SK-N-SH treated with all-trans-retinoic acid at 6 μM for 48 hours (cell line): Measurements from ENCODE around the gene USP12.

Experiments used
- ATAC-seq: fragments of 200-7000 bp; cut with Tn5 transposase; 3 replicates; pipeline ENCODE4 v1.9.1; 2020; ENCODE audit warnings: mild to moderate bottlenecking, moderate library complexity
- ARNTL ChIP-seq: fragments of 450-650 bp; formaldehyde crosslinking; IDR thresholded peaks from 2 replicates; pipeline ENCODE4 v1.5.0; 2020; ENCODE audit warnings: low read depth, mild to moderate bottlenecking, moderate library complexity, borderline replicate concordance
- BACH2 ChIP-seq: fragments of 250-450 bp; sonication (Bioruptor Pico); IDR thresholded peaks from 2 replicates; pipeline ENCODE4 v1.9.0; 2021; ENCODE audit warnings: mild to moderate bottlenecking, borderline replicate concordance
- CSDC2 ChIP-seq: fragments of 250-450 bp; sonication (Bioruptor Pico); IDR thresholded peaks from 2 replicates; pipeline ENCODE4 v1.5.0; 2020; ENCODE audit warnings: mild to moderate bottlenecking, moderate library complexity
- ESRRG ChIP-seq: fragments of 250-450 bp; sonication (Bioruptor Pico); IDR thresholded peaks from 2 replicates; pipeline ENCODE4 v1.6.1; 2021; ENCODE audit warnings: mild to moderate bottlenecking
- GLIS3 ChIP-seq: fragments of 250-450 bp; sonication (Bioruptor Pico); IDR thresholded peaks from 2 replicates; pipeline ENCODE4 v1.5.0; 2020; ENCODE audit warnings: mild to moderate bottlenecking, moderate library complexity
- ISL1 ChIP-seq: fragments of 250-450 bp; sonication (Bioruptor Pico); IDR thresholded peaks from 2 replicates; pipeline ENCODE4 v2.1.2; 2022; ENCODE audit warnings: mild to moderate bottlenecking, moderate library complexity
- OSR1 ChIP-seq: fragments of 250-450 bp; sonication (Bioruptor Pico); IDR thresholded peaks from 2 replicates; pipeline ENCODE4 v1.8.0; 2022; ENCODE audit warnings: moderate library complexity, mild to moderate bottlenecking, inconsistent platforms
- PPARA ChIP-seq: fragments of 250-450 bp; sonication (Bioruptor Pico); IDR thresholded peaks from 2 replicates; pipeline ENCODE4 v1.5.0; 2020; ENCODE audit warnings: mild to moderate bottlenecking, borderline replicate concordance
- SNAI2 ChIP-seq: fragments of 250-450 bp; sonication (Bioruptor Pico); IDR thresholded peaks from 2 replicates; pipeline ENCODE4 v1.5.0; 2020; ENCODE audit warnings: mild to moderate bottlenecking, moderate library complexity
- TCF4 ChIP-seq: fragments of 250-450 bp; sonication (Bioruptor Pico); IDR thresholded peaks from 2 replicates; pipeline ENCODE4 v1.8.0; 2021; ENCODE audit warnings: mild to moderate bottlenecking, moderate library complexity, borderline replicate concordance
- ZC3H10 ChIP-seq: fragments of 250-450 bp; sonication (Bioruptor Pico); IDR thresholded peaks from 2 replicates; pipeline ENCODE4 v1.5.1; 2021; ENCODE audit warnings: mild to moderate bottlenecking, moderate library complexity
- ZFP3 ChIP-seq: fragments of 250-450 bp; sonication (Bioruptor Pico); IDR thresholded peaks from 2 replicates; pipeline ENCODE4 v1.5.0; 2020; ENCODE audit warnings: mild to moderate bottlenecking, moderate library complexity
- ZFP30 ChIP-seq: fragments of 450-650 bp; formaldehyde crosslinking; IDR thresholded peaks from 2 replicates; pipeline ENCODE4 v1.5.0; 2022; ENCODE audit warnings: mild to moderate bottlenecking, moderate library complexity
- ZNF565 ChIP-seq: fragments of 450-650 bp; formaldehyde crosslinking; conservative IDR thresholded peaks from 2 replicates; pipeline ENCODE4 v1.5.0; 2020; ENCODE audit warnings: low read depth, mild to moderate bottlenecking, moderate library complexity
- ZNF70 ChIP-seq: fragments of 450-650 bp; formaldehyde crosslinking; IDR thresholded peaks from 2 replicates; pipeline ENCODE4 v1.5.0; 2020; ENCODE audit warnings: mild to moderate bottlenecking, moderate library complexity
- ZNF8 ChIP-seq: fragments of 450-650 bp; formaldehyde crosslinking; IDR thresholded peaks from 2 replicates; pipeline ENCODE4 v1.5.0; 2020; ENCODE audit warnings: mild to moderate bottlenecking, moderate library complexity
- TF ChIP-seq, protein P1 (sequence below): fragments of 250-450 bp; sonication (Bioruptor Pico); IDR thresholded peaks from 2 replicates; pipeline ENCODE4 v1.5.0; 2020; ENCODE audit warnings: mild to moderate bottlenecking, moderate library complexity
- TF ChIP-seq, protein P2 (sequence below): fragments of 250-450 bp; sonication (Bioruptor Pico); IDR thresholded peaks from 2 replicates; pipeline ENCODE4 v1.8.0; 2021; ENCODE audit warnings: low read depth, mild to moderate bottlenecking, moderate library complexity, borderline replicate concordance
- TF ChIP-seq, protein P3 (sequence below): fragments of 250-450 bp; sonication (Bioruptor Pico); IDR thresholded peaks from 2 replicates; pipeline ENCODE4 v1.8.0; 2020; ENCODE audit warnings: mild to moderate bottlenecking, moderate library complexity, borderline replicate concordance
- TF ChIP-seq, protein P4 (sequence below): fragments of 250-450 bp; sonication (Bioruptor Pico); IDR thresholded peaks from 2 replicates; pipeline ENCODE4 v1.5.1; 2021; ENCODE audit warnings: mild to moderate bottlenecking, moderate library complexity

USP12 gene, protein sequence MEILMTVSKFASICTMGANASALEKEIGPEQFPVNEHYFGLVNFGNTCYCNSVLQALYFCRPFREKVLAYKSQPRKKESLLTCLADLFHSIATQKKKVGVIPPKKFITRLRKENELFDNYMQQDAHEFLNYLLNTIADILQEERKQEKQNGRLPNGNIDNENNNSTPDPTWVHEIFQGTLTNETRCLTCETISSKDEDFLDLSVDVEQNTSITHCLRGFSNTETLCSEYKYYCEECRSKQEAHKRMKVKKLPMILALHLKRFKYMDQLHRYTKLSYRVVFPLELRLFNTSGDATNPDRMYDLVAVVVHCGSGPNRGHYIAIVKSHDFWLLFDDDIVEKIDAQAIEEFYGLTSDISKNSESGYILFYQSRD

DNA sequence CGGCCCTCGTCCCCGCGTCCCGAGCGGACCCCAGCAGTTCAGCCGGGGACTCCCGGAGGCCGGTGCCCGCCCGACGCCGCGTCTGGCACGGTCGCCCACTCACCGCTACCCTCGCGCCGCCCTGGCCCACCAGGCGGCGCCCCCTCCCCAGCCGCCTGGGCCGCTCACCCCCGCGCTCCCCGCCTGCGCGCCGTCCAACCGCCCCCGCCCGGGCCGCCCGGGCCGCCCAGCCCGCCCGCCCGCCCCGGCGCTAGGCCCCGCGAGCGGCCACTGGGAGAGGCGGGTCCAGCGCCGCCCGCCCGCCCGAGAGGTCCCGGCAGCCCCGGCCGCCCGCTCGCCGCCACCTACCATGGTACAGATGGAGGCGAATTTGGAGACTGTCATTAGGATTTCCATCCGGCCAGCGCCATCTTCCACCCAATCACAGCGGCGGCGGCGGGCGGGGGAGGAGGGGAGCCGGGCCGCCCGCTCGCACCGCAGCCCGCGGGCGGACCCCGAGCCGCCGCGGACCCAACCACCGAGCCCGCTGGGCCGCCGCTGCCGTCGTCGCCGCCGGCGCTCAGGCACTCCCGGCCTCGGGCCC is at the start of gene USP12:
TSS of gene USP12 (minus strand) at position 568 of the 583 bp plus-strand sequence. CDS start at position 396, 172 bp downstream.
- no peak for ATAC-seq

DNA sequence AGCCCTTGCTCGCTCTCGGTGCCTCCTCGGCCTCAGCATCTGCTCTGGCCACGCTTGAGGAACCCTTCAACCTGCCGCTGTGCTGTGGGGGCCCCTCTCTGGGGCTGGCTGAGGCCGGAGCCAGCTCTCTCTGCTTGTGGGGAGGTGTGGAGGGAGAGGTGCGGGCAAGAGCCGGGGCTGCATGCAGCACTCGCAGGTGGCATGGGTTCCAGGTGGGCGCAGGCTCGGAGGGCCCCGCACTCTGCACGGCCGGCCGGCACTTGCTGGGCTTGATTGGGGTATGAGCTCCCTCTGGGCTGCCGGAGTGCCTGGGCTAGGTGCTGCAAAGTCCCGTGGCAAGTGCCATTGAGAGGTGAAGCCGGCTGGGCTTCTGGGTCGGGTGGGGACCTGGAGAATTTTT is 48.0 kb upstream of the USP12 start:
- ATAC-seq = no peak
- no peak for TF ChIP-seq TCF4
- no peak for TF ChIP-seq ZNF70 (CRISPR knock-in tag)
- TF ChIP-seq PPARA = no peak
- TF ChIP-seq BACH2 (CRISPR knock-in tag) = no peak
- TF ChIP-seq ARNTL (CRISPR knock-in tag) = no peak
- TF ChIP-seq, protein P1, sequence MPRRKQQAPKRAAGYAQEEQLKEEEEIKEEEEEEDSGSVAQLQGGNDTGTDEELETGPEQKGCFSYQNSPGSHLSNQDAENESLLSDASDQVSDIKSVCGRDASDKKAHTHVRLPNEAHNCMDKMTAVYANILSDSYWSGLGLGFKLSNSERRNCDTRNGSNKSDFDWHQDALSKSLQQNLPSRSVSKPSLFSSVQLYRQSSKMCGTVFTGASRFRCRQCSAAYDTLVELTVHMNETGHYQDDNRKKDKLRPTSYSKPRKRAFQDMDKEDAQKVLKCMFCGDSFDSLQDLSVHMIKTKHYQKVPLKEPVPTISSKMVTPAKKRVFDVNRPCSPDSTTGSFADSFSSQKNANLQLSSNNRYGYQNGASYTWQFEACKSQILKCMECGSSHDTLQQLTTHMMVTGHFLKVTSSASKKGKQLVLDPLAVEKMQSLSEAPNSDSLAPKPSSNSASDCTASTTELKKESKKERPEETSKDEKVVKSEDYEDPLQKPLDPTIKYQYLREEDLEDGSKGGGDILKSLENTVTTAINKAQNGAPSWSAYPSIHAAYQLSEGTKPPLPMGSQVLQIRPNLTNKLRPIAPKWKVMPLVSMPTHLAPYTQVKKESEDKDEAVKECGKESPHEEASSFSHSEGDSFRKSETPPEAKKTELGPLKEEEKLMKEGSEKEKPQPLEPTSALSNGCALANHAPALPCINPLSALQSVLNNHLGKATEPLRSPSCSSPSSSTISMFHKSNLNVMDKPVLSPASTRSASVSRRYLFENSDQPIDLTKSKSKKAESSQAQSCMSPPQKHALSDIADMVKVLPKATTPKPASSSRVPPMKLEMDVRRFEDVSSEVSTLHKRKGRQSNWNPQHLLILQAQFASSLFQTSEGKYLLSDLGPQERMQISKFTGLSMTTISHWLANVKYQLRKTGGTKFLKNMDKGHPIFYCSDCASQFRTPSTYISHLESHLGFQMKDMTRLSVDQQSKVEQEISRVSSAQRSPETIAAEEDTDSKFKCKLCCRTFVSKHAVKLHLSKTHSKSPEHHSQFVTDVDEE (CRISPR knock-in tag) = no peak
- TF ChIP-seq, protein P2, sequence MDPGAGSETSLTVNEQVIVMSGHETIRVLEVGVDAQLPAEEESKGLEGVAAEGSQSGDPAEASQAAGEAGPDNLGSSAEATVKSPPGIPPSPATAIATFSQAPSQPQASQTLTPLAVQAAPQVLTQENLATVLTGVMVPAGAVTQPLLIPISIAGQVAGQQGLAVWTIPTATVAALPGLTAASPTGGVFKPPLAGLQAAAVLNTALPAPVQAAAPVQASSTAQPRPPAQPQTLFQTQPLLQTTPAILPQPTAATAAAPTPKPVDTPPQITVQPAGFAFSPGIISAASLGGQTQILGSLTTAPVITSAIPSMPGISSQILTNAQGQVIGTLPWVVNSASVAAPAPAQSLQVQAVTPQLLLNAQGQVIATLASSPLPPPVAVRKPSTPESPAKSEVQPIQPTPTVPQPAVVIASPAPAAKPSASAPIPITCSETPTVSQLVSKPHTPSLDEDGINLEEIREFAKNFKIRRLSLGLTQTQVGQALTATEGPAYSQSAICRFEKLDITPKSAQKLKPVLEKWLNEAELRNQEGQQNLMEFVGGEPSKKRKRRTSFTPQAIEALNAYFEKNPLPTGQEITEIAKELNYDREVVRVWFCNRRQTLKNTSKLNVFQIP (CRISPR knock-in tag) = no peak
- no peak for TF ChIP-seq GLIS3 (CRISPR knock-in tag)
- no peak for TF ChIP-seq ISL1 (CRISPR knock-in tag)
- TF ChIP-seq, protein P3, sequence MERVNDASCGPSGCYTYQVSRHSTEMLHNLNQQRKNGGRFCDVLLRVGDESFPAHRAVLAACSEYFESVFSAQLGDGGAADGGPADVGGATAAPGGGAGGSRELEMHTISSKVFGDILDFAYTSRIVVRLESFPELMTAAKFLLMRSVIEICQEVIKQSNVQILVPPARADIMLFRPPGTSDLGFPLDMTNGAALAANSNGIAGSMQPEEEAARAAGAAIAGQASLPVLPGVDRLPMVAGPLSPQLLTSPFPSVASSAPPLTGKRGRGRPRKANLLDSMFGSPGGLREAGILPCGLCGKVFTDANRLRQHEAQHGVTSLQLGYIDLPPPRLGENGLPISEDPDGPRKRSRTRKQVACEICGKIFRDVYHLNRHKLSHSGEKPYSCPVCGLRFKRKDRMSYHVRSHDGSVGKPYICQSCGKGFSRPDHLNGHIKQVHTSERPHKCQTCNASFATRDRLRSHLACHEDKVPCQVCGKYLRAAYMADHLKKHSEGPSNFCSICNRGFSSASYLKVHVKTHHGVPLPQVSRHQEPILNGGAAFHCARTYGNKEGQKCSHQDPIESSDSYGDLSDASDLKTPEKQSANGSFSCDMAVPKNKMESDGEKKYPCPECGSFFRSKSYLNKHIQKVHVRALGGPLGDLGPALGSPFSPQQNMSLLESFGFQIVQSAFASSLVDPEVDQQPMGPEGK (CRISPR knock-in tag) = no peak
- no peak for TF ChIP-seq CSDC2 (CRISPR knock-in tag)
- TF ChIP-seq SNAI2 (CRISPR knock-in tag) = no peak

More for the DNA sequence above, at the start of gene USP12:
- TF ChIP-seq ISL1 (CRISPR knock-in tag) (no peak), BACH2 (CRISPR knock-in tag) (no peak), ZFP30 (no peak), ZNF565 (CRISPR knock-in tag) (no peak), ESRRG (no peak), GLIS3 (CRISPR knock-in tag) (no peak), CSDC2 (CRISPR knock-in tag) (no peak), OSR1 (no peak), ZNF8 (CRISPR knock-in tag) (no peak), ZFP3 (CRISPR knock-in tag) (no peak), PPARA (no peak), ARNTL (CRISPR knock-in tag) (no peak), TCF4 (no peak), ZC3H10 (no peak)
- TF ChIP-seq, protein P1 (CRISPR knock-in tag) = no peak
- TF ChIP-seq, protein P2 (CRISPR knock-in tag) = no peak
- TF ChIP-seq, protein P3 (CRISPR knock-in tag) = no peak
- TF ChIP-seq, protein P4, sequence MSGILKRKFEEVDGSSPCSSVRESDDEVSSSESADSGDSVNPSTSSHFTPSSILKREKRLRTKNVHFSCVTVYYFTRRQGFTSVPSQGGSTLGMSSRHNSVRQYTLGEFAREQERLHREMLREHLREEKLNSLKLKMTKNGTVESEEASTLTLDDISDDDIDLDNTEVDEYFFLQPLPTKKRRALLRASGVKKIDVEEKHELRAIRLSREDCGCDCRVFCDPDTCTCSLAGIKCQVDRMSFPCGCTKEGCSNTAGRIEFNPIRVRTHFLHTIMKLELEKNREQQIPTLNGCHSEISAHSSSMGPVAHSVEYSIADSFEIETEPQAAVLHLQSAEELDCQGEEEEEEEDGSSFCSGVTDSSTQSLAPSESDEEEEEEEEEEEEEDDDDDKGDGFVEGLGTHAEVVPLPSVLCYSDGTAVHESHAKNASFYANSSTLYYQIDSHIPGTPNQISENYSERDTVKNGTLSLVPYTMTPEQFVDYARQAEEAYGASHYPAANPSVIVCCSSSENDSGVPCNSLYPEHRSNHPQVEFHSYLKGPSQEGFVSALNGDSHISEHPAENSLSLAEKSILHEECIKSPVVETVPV = no peak
- TF ChIP-seq, all 23 proteins: peak for 0
